Measurements from ENCODE around the gene KNSTRN. TPM values are rescaled to one million over a fixed set of nuclear protein-coding genes. Genes with fewer than 3 reads are reported as not detected.

KNSTRN gene
- total and polyA plus RNA-seq, 2 of the 13 experiments (the other 11 are each of a cell fraction or from before 2014, with no cell fraction given), result 20.3 to 62.3 TPM

DNA sequence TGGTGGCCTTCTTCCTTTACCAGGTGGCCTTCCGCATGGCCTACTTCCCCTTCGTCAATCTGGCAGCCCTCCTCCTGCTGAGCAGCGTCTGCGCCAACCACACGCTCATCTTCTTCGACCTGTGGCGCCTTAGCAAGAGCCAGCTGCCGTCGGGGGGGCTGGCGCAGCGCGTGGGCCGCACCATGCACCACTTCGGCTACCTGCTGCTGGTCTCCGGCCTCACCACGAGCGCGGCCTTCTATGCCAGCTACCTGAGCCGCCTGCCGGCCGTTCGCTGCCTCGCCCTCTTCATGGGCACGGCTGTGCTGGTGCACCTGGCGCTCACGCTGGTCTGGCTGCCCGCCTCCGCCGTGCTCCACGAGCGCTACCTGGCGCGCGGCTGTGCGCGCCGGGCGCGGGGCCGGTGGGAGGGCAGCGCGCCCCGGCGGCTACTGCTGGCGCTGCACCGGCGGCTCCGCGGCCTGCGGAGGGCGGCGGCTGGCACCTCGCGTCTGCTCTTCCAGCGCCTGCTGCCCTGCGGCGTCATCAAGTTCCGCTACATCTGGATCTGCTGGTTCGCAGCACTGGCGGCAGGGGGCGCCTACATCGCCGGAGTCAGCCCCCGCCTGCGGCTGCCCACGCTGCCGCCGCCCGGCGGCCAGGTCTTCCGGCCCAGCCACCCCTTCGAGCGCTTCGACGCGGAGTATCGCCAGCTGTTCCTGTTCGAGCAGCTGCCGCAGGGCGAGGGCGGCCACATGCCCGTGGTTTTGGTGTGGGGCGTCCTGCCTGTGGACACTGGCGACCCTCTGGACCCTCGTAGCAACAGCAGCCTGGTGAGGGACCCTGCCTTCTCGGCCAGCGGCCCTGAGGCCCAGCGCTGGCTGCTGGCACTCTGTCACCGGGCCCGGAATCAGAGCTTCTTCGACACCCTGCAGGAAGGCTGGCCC is 14.6 kb upstream of the KNSTRN start (continued):
- TF ChIP-seq NFYC (CRISPR knock-in tag; IDR thresholded peaks at IDR 0.05) (no peak), FIP1L1 (IDR thresholded peaks at IDR 0.05; ENCODE audit: borderline replicate concordance, insufficient read depth, low read depth, low read length) (no peak), EHMT2 (IDR thresholded peaks at IDR 0.05; ENCODE audit: borderline replicate concordance, low read depth, low read length) (no peak), ATF1 (CRISPR knock-in tag; IDR thresholded peaks at IDR 0.05) (no peak), SALL2 (CRISPR knock-in tag; IDR thresholded peaks at IDR 0.05) (peak; percentile 99), FOXA1 (IDR thresholded peaks at IDR 0.05) (no peak), FOXA1 (CRISPR knock-in tag; IDR thresholded peaks at IDR 0.05) (no peak), ZNF234 (CRISPR knock-in tag; conservative IDR thresholded peaks at IDR 0.05) (no peak), TCF7L2 (IDR thresholded peaks at IDR 0.05; ENCODE audit: low read depth, low read length) (no peak), MLX (CRISPR knock-in tag; IDR thresholded peaks at IDR 0.05) (no peak), ZFX (CRISPR knock-in tag; IDR thresholded peaks at IDR 0.05; ENCODE audit: low read depth) (peak; percentile 84), STAT5B (CRISPR knock-in tag; IDR thresholded peaks at IDR 0.05) (peak; percentile 91; the same call in 1 of the 2 replicates), XBP1 (CRISPR knock-in tag; IDR thresholded peaks at IDR 0.05) (0 out of 2 replicates have a peak, but pooled peaks have one; percentile 36), ZNF574 (CRISPR knock-in tag; IDR thresholded peaks at IDR 0.05) (peak; percentile 88), ZNF792 (CRISPR knock-in tag; IDR thresholded peaks at IDR 0.05) (peak; percentile 91), HNF4G (IDR thresholded peaks at IDR 0.05; ENCODE audit: borderline replicate concordance, low read depth, low read length) (no peak), HNF4G (CRISPR knock-in tag; IDR thresholded peaks at IDR 0.05; ENCODE audit: borderline replicate concordance, low read depth) (0 out of 2 replicates have a peak, but pooled peaks have one; percentile 30), DZIP1 (CRISPR knock-in tag; IDR thresholded peaks at IDR 0.05) (0 out of 2 replicates have a peak, but pooled peaks have one; percentile 66), ZKSCAN5 (CRISPR knock-in tag; IDR thresholded peaks at IDR 0.05) (no peak), ELK4 (CRISPR knock-in tag; IDR thresholded peaks at IDR 0.05; ENCODE audit: borderline replicate concordance) (peak; percentile 89; the same call in 1 of the 2 replicates), ZSCAN21 (CRISPR knock-in tag; IDR thresholded peaks at IDR 0.05; ENCODE audit: borderline replicate concordance) (peak; percentile 96)
- TF ChIP-seq, protein P1, sequence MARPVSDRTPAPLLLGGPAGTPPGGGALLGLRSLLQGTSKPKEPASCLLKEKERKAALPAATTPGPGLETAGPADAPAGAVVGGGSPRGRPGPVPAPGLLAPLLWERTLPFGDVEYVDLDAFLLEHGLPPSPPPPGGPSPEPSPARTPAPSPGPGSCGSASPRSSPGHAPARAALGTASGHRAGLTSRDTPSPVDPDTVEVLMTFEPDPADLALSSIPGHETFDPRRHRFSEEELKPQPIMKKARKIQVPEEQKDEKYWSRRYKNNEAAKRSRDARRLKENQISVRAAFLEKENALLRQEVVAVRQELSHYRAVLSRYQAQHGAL (CRISPR knock-in tag; IDR thresholded peaks at IDR 0.05; ENCODE audit: not compliant biosample characterization), result peak; percentile 96
